Eye (tissue), 1 donor: ENCODE results near the gene WDR19.
"Not testable (repeated sequence)": the region's sequence is repeated elsewhere in the genome, so short reads cannot be mapped to it uniquely, and the experiment has no call there.

Experiments used
- DNase-seq: peaks from one replicate; pipeline ENCODE4 v3.0.0-alpha.2; 2015

Gene WDR19

GRCh38 chr4:39181905-39182638 is at the start of gene WDR19:
TSS of gene WDR19 (plus strand) at chr4:39182529. CDS start at chr4:39182558, 29 bp downstream.
- DNase-seq = peak; percentile 99

- no peak for DNase-seq
Measured at GRCh38 chr4:39133623-39134022, 48.7 kb upstream of the WDR19 start.

DNA sequence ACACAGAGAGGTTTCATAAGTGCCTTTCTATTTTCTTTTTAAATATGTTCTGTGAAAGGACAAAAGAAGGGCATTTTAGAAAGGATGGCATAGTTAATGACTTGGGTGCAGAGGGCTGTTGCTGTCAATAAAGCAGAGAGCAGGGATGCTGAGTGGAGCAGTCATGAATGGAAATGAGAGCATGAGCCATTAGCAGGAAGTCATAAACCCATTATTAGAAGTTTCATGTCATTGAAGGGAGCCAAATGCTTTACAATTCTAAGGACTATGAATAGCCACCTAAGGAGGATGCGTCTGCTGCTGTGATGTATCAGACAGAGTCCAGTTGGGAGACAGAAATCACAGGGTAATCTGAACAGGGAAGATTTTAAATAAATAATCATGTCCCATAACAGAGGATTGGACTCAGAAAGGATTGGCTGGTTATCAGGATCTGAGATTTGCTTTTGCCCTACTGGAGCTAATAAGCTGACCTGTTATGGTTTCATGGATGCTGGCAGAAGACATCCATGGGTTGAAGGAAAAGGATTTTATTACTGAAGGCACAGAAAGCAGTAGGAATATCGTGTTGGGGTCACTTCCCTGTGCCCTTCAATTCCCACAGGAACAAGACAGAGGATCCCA is 47.5 kb upstream of the WDR19 start:
- no peak for DNase-seq

- DNase-seq = not testable (repeated sequence)
Measured at GRCh38 chr4:39138227-39138626, 44.1 kb upstream of the WDR19 start.

GRCh38 chr4:39146211-39146610 is 36.1 kb upstream of the WDR19 start:
- peak; percentile 9 for DNase-seq

GRCh38 chr4:39154009-39154408 is 28.3 kb upstream of the WDR19 start:
- no peak for DNase-seq

DNA sequence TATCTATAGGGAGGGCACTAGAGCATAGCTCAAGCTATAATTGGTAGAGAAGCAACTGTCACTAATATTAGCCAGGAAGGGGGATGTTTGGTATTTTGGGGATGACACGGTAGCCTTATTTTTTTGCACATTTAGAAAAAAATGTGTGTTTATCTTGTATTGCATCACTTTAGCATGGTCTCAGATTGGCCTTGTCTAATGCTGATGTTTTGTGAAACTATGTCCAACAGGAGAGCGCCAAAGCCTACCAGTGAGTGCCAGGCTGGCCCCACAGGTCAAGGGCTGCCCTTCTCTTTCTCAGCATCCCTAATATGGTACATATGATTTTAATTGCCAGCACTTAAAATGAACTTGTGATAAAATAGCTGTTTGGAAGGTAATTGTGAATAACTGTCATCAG is 24.8 kb upstream of the WDR19 start:
- no peak for DNase-seq

DNA sequence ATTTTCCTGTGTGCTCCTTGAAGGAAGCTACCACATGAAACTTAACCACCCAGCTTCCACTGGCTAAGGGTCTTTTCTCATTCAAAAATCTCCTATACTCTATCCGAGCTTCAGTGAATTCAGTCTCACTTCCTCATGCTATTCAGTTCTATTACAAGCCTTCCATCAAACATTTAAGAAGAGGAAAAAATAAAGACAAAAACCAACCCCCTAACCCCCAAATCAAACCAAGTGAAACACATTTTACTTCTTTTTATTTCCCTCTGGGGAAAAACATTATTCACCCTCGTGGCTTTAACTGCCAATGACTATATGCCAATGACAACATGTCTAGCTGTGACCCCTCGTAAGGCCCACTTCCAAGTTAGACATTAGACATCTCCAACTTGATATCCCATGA is 16.2 kb upstream of the WDR19 start:
- DNase-seq = no peak

DNA sequence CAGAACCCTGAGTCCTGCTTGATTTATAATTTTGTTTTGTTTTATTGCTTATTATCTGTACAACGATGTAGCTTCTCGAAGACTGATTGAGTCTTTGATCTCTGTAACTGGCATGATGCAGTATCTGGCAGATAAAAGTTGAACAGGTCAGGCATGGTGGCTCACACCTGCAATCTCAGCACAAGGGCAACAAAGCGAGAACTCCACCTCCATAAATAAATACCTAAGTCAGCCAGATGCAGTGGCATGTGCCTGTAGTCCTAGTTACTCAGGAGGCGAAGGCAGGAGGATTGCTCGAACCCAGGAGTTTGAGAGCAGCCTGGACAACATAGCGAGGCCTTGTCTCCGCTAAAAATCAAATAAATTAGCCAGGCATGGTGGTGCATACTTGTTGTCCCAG is 15.7 kb upstream of the WDR19 start:
- DNase-seq = no peak

- DNase-seq = no peak
Measured at GRCh38 chr4:39169426-39169825, 12.9 kb upstream of the WDR19 start.

DNA sequence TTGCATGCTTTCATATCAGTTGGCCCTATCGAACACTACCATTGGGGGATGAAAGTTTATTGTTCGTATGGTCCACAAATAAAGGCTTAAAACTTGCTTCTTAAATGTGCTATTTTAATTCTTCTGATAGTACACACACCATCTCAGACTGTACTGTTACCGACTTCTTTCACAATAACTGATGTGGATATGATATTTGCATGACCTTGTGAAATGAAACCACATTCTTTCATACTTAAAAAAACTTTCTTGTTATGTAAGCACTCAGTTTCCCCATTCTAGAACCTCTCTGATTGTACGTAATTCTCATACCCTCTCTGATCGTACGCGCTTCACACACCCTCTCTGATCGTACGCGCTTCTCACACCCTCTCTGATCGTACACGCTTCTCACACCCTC is 12.0 kb upstream of the WDR19 start:
- DNase-seq = no peak

- no peak for DNase-seq
Measured at GRCh38 chr4:39178706-39179105, 3.6 kb upstream of the WDR19 start.

DNA sequence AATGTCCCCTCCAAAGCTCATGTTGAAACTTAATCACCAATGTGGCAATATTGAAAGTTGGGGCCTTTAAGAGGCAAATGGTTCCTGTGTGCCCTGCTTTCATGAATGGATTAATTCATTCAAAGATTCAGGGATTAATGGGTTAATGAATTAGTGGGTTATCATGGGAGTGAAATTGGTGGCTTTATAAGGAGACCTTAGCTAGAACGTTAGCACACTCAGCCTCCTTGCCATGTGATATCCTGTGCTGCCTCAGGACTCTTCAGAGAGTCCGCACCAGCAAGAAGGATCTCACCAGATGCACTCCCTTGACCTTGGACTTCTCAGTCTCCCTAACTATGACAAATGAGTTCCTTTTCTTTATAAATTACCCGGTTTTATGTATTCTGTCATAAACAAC is 2.6 kb upstream of the WDR19 start:
- no peak for DNase-seq

- not testable (repeated sequence) for DNase-seq
Measured at GRCh38 chr4:39180629-39181028, 1.7 kb upstream of the WDR19 start.

GRCh38 chr4:39181520-39181904 is 817 bp upstream of the WDR19 start:
- DNase-seq = no peak

DNA sequence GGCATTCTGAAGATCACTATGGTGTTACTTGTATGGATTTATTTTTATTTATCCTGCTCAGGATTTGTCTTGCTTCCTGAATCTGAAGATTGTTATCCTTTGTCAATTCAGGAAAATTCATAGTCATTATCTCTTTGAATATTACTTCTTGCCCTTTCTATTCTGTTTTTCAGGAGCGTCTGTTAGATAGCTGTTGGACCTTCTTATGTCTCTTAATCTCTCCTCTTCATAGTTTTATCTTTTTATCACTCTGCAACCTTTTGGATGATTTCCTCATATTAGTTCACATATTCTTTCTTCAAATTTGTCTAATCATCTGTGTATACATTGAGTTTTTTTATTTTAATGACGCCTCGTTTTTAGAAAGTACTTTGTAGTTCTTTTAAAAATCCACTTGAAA is 19.6 kb downstream of the WDR19 start:
- DNase-seq = no peak

DNA sequence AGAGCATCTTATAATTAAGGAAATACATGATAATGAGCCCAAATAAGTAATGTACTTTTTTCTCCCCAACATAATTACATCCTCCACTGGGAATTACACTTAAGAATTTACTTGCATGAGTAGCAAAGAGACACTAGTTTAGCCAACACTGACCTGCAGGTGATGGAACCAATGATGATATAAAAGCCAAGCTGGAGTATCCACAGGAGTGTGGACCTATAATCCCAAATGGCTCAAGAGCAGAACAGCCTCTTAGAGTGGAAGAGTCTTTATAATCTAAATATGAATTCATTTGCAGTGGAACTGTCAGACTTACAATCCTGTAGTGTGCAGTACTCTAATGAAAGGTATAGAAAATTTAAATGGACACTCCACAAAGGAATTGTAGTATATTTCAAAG is 22.2 kb downstream of the WDR19 start:
- DNase-seq = no peak

DNA sequence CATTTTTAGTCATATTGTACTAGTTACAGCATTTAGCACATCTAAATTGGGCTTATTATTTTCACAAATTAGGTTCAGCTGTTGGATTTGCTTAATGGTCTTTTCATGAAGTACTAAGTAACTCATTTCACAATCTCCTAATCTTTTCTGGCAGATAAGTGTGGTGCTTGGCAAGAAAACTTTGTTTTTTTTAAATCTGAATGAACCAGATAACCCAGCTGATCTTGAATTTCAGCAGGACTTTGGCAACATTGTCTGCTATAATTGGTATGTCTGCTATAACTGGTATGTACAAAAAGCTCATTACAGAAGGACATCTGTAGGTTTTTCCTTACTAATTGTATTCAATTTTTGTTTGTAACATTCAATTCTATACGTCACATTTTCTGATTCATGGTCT is 22.7 kb downstream of the WDR19 start:
- no peak for DNase-seq

GRCh38 chr4:39205476-39205875 is 23.1 kb downstream of the WDR19 start:
- no peak for DNase-seq

DNA sequence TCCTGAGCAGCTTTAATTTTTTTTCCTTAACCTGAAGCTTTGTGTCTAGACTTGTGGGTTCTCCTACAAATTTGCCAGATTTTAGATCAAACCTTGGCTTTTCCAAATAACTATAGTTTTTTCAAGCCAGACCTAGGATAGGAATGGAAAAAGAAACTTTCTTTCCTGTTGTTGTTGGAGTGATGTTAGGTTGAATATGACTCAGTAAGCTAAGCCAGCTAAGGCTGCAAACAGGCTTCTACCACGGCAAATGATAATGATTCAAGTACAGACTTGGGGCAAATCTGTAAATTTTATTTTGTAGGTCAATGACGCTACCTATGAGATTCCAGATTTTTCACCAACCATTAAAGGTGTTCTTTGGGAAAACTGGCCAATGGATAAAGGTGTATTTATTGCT is 45.6 kb downstream of the WDR19 start:
- no peak for DNase-seq

GRCh38 chr4:39228377-39228776 is 46.0 kb downstream of the WDR19 start:
- no peak for DNase-seq

- no peak for DNase-seq
Measured at GRCh38 chr4:39230462-39230861, 48.1 kb downstream of the WDR19 start.

GRCh38 chr4:39231660-39232059 is 49.3 kb downstream of the WDR19 start:
- no peak for DNase-seq

- no peak for DNase-seq
Measured at GRCh38 chr4:39232100-39232499, 49.8 kb downstream of the WDR19 start.

DNA sequence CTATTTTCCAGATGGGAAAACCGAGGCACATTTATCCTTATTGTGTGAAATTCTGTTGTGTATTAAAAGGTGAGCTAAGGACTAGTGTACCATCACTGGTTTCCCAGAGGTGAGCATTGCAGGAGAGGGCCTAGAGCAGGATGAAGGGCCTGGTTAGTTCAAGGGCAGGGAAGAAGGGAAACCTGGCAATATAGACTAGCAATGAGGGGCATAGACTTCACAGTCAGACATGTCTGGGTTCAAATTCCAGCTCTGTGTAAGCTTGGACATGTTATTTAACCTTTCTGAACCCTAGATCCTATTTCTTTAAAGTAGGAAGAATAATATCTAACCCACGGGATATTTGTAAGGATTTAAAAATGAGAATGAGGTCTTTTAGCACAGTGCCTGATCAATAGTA is 50.8 kb downstream of the WDR19 start:
- no peak for DNase-seq
